Coronary artery (tissue), 2 donors: ENCODE results near the gene REV1.

ENCODE experiments used
- DNase-seq: peaks from one replicate; pipeline ENCODE4 v3.0.0-alpha.2; 2017; ENCODE audit warnings: low spot score
- H3K27ac ChIP-seq, 2 donors: fragments of 200-600 bp; sonication (generic); one replicate each; pipeline ENCODE4 v1.5.1; 2016 to 2019
- H3K4me3 ChIP-seq: fragments of 200-600 bp; sonication (generic); 2 replicates; pipeline ENCODE4 v1.5.1; 2016; ENCODE audit warnings: mild to moderate bottlenecking, moderate library complexity
- CTCF ChIP-seq: fragments of 200-600 bp; sonication (generic); IDR thresholded peaks from one replicate; pipeline ENCODE4 v1.5.1; 2019; ENCODE audit warnings: antibody characterized with exemption

The REV1 gene

GRCh38 chr2:99469394-99469793, 20.4 kb downstream of the REV1 start:
- no peak for TF ChIP-seq CTCF
- Histone ChIP-seq H3K27ac (no peak overlapping the region), H3K4me3 (no peak overlapping the region)
- no peak for DNase-seq

- no peak for DNase-seq
- no peak overlapping the region for H3K27ac ChIP-seq
- TF ChIP-seq CTCF = no peak
- H3K4me3 ChIP-seq = no peak overlapping the region
Measured at GRCh38 chr2:99468155-99468554, 21.7 kb downstream of the REV1 start.

GRCh38 chr2:99467390-99467789, 22.4 kb downstream of the REV1 start:
- TF ChIP-seq CTCF = no peak
- H3K27ac ChIP-seq = no peak overlapping the region
- H3K4me3 ChIP-seq = no peak overlapping the region
- no peak for DNase-seq

- no peak overlapping the region for H3K27ac ChIP-seq
- no peak for DNase-seq
- H3K4me3 ChIP-seq = no peak overlapping the region
- no peak for TF ChIP-seq CTCF
Measured at GRCh38 chr2:99461828-99462483, 27.9 kb downstream of the REV1 start.

- Histone ChIP-seq H3K4me3 (no peak overlapping the region), H3K27ac (no peak overlapping the region)
- TF ChIP-seq CTCF = no peak
- no peak for DNase-seq
Measured at GRCh38 chr2:99458529-99458928, 31.3 kb downstream of the REV1 start.

- Histone ChIP-seq H3K27ac (no peak overlapping the region), H3K4me3 (no peak overlapping the region)
- no peak for TF ChIP-seq CTCF
- no peak for DNase-seq
Measured at GRCh38 chr2:99451686-99452085, 38.1 kb downstream of the REV1 start.

- no peak for TF ChIP-seq CTCF
- no peak overlapping the region for H3K4me3 ChIP-seq
- H3K27ac ChIP-seq = no peak overlapping the region
- DNase-seq = no peak
Measured at GRCh38 chr2:99451280-99451679, 38.5 kb downstream of the REV1 start.
